ENCODE data around the gene WDR64. TPM values are rescaled to one million over a fixed set of nuclear protein-coding genes. Genes with fewer than 3 reads are reported as not detected.

WDR64 gene
- total and polyA plus RNA-seq, 2 donors (not counting 3 experiments of a cell fraction or from before 2014, with no cell fraction given): not detected

DNA sequence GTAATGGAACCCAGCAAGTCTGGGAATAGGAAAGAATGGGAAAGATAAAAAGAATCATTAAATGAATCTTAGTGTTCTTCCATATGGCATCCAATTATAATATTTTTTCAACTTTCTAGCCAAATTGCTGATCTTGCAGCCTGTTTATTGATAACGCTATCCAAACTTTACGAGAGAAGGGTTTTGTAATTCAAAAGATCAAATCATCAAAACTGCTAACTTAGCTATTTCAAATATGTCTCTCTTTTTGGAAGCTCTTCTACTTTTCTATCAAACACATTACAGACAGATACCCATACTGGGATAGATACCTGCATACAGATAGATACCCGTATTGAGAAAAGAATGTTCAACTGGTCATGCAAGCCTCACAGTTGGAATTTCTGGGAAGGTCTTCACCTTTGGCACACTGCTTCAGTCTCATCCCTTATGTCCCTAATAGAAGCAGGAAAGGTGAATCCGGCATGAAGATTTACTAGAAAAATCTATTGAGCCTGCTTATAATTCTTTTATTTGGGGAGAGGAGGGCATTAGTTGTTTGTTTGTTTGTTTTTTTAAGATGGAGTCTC lies 120.9 kb downstream of the WDR64 start:
- POLR2A ChIA-PET: no interaction called here

More for the DNA sequence above, 120.9 kb downstream of the WDR64 start:
- H3K4me1 ChIP-seq (ENCODE audit: control insufficient read depth, extremely low read depth, insufficient read depth, low read length): no peaks in the 10 kb centered on the region
- no peaks in the 10 kb centered on the region for H3K27me3 ChIP-seq (ENCODE audit: control insufficient read depth in 2 of 2, insufficient read depth in 2 of 2, low read length in 2 of 2)
- TF ChIP-seq EZH2 (IDR thresholded peaks at IDR 0.05; ENCODE audit: borderline replicate concordance, low read depth, low read length, severe bottlenecking): no peak
- TF ChIP-seq CTCF (IDR thresholded peaks at IDR 0.05; ENCODE audit: extremely low read depth in 1 of 2, insufficient read depth in 1 of 2, low read depth in 1 of 2, low read length in 2 of 2): no peak
- no peak for TF ChIP-seq GATA2 (IDR thresholded peaks at IDR 0.05; ENCODE audit: insufficient read depth, insufficient read length, low read depth, low read length)
- no peak for TF ChIP-seq JUN (IDR thresholded peaks at IDR 0.05; ENCODE audit: borderline replicate concordance, insufficient read depth, insufficient read length, low read depth)
- TF ChIP-seq FOS (IDR thresholded peaks at IDR 0.05; ENCODE audit: borderline replicate concordance, insufficient read depth, low read length): no peak
- no peak for TF ChIP-seq POLR2A (IDR thresholded peaks at IDR 0.05; ENCODE audit: low read depth, low read length)
- TF ChIP-seq, protein P1, sequence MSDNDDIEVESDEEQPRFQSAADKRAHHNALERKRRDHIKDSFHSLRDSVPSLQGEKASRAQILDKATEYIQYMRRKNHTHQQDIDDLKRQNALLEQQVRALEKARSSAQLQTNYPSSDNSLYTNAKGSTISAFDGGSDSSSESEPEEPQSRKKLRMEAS (IDR thresholded peaks at IDR 0.05; ENCODE audit: insufficient read depth, insufficient read length): no peak
- no peak overlapping the region for H3K9ac ChIP-seq (replicated peaks; ENCODE audit: extremely low read depth, insufficient read depth, low read length)
- no peak overlapping the region for H2AFZ ChIP-seq (ENCODE audit: low read depth, low read length)
- DNase-seq (ENCODE audit: low read depth, low spot score): no peak
- no TSS peak for BruUV-seq (replicated peaks)
- no peak overlapping the region for H3K27ac ChIP-seq (ENCODE audit: insufficient read depth, low read depth, low read length)
- intact Hi-C loops (cut with micrococcal nuclease): no loop called here
- H3K9me1 ChIP-seq (replicated peaks; ENCODE audit: control insufficient read depth, extremely low read depth, insufficient read depth, low read length): no peaks in the 10 kb centered on the region
- H4K20me1 ChIP-seq (replicated peaks; ENCODE audit: control insufficient read depth, extremely low read depth, insufficient read depth, low read length): no peaks in the 10 kb centered on the region
- no peaks in the 10 kb centered on the region for H3K36me3 ChIP-seq (ENCODE audit: control insufficient read depth in 2 of 2, extremely low read depth in 1 of 2, insufficient read depth in 2 of 2, low read length in 2 of 2)
- no peaks in the 10 kb centered on the region for H3K79me2 ChIP-seq (ENCODE audit: control insufficient read depth, insufficient read depth, low read length)
- no peak for FAIRE-seq
- no peaks in the 10 kb centered on the region for H3K9me3 ChIP-seq (replicated peaks; ENCODE audit: control insufficient read depth, insufficient read depth, low read length)
- dilution Hi-C loops (cut with MboI; ENCODE audit: extremely low pct_ligation_motif_present, low sequenced_read_pairs): no loop called here
- no peak overlapping the region for H3K4me2 ChIP-seq (ENCODE audit: insufficient read depth, low read length)
- no peak overlapping the region for H3K4me3 ChIP-seq (replicated peaks in 1 of 3; ENCODE audit: insufficient read depth in 1 of 3, low read depth in 1 of 3, low read length in 3 of 3)
- CTCF ChIA-PET: no interaction called here

Data from endothelial cell of umbilical vein (primary cell).